HepG2 (cell line): Measurements from ENCODE around the gene PTGDR2. TPM values are rescaled to one million over a fixed set of nuclear protein-coding genes. Genes with fewer than 3 reads are reported as not detected.

Experiments
- ARID3A ChIP-seq: IDR thresholded peaks from 2 replicates; pipeline ENCODE4 v1.6.1; 2012; ENCODE audit warnings: low read depth, low read length, improper control_type of control experiment
- BRCA1 ChIP-seq: sonication (generic); formaldehyde crosslinking; IDR thresholded peaks from 2 replicates; pipeline ENCODE4 v1.4.0; 2020; ENCODE audit warnings: missing genetic modification reagents
- CREB3 ChIP-seq: sonication (generic); formaldehyde crosslinking; IDR thresholded peaks from 2 replicates; pipeline ENCODE4 v1.5.0; 2020; ENCODE audit warnings: missing genetic modification reagents
- DBP ChIP-seq: sonication (generic); formaldehyde crosslinking; IDR thresholded peaks from 2 replicates; pipeline ENCODE4 v1.4.0; 2020; ENCODE audit warnings: missing genetic modification reagents; ENCODE audit errors: not compliant biosample characterization
- EP300 ChIP-seq, 3 experiments: sonication (generic) in 1 of 3; formaldehyde crosslinking in 1 of 3; IDR thresholded peaks; 2 replicates each; pipeline versions ENCODE4 v1.5.1 to v1.6.1; 2011 to 2020; ENCODE audit warnings: low read depth in 2 of 3, low read length in 2 of 3, borderline replicate concordance in 1 of 3, improper control_type of control experiment in 1 of 3, mild to moderate bottlenecking in 1 of 3, missing genetic modification reagents in 1 of 3, moderate library complexity in 1 of 3
- FOXK1 ChIP-seq: sonication (generic); formaldehyde crosslinking; IDR thresholded peaks from 2 replicates; pipeline ENCODE4 v1.4.0; 2020; ENCODE audit warnings: low read depth, missing genetic modification reagents, borderline replicate concordance
- IRF1 ChIP-seq: sonication (generic); formaldehyde crosslinking; IDR thresholded peaks from 2 replicates; pipeline ENCODE4 v1.4.0; 2020; ENCODE audit warnings: low read depth, mild to moderate bottlenecking, missing genetic modification reagents
- MIER2 ChIP-seq: IDR thresholded peaks from 2 replicates; pipeline ENCODE4 v1.6.1; 2016; ENCODE audit warnings: missing biosample characterization, missing genetic modification reagents
- PRDM15 ChIP-seq: sonication (generic); formaldehyde crosslinking; IDR thresholded peaks from 2 replicates; pipeline ENCODE4 v1.4.0; 2020; ENCODE audit warnings: missing genetic modification reagents
- RBM22 ChIP-seq: fragments of 200-400 bp; formaldehyde crosslinking; optimal IDR thresholded peaks from 2 replicates; pipeline ENCODE3; 2017; ENCODE audit warnings: mild to moderate bottlenecking, low read length, moderate library complexity
- SOX5 ChIP-seq: IDR thresholded peaks from 2 replicates; pipeline ENCODE4 v1.6.1; 2016; ENCODE audit warnings: borderline replicate concordance
- ZBTB37 ChIP-seq: sonication (generic); formaldehyde crosslinking; IDR thresholded peaks from 2 replicates; pipeline ENCODE4 v1.4.0; 2020; ENCODE audit warnings: mild to moderate bottlenecking, missing genetic modification reagents
- ZNF225 ChIP-seq: sonication (generic); formaldehyde crosslinking; IDR thresholded peaks from 2 replicates; pipeline ENCODE4 v1.4.0; 2020; ENCODE audit warnings: mild to moderate bottlenecking, missing genetic modification reagents
- ZNF331 ChIP-seq: sonication (generic); formaldehyde crosslinking; IDR thresholded peaks from 2 replicates; pipeline ENCODE4 v1.4.0; 2020; ENCODE audit warnings: missing genetic modification reagents
- ZNF749 ChIP-seq: sonication (generic); formaldehyde crosslinking; IDR thresholded peaks from 2 replicates; pipeline ENCODE4 v1.8.0; 2022; ENCODE audit warnings: mild to moderate bottlenecking, missing genetic modification reagents, moderate library complexity, borderline replicate concordance
- ZNF878 ChIP-seq: sonication (generic); formaldehyde crosslinking; IDR thresholded peaks from 2 replicates; pipeline ENCODE4 v1.8.1; 2023; ENCODE audit warnings: mild to moderate bottlenecking, missing genetic modification reagents, moderate library complexity
- ZSCAN25 ChIP-seq: sonication (generic); formaldehyde crosslinking; IDR thresholded peaks from 2 replicates; pipeline ENCODE4 v1.8.0; 2022; ENCODE audit warnings: mild to moderate bottlenecking, missing genetic modification reagents
- polyA plus RNA-seq, 8 experiments: library from polyadenylated mRNA; depleted of rRNA in 3 of 8; stranded (reverse) in 7 of 8; unstranded in 1 of 8; fragments of >200 nt; fragmentation: Illumina TruSeq in 4 of 8; extraction: Trizol in 4 of 8; gene quantifications; 2 replicates each; pipeline versions ENCODE4 v1.2.1 to v1.2.3, GENCODE V29; 2011 to 2016; ENCODE audit warnings: low read depth in 4 of 8, missing spikeins in 1 of 8, mixed read lengths in 1 of 8; ENCODE audit not compliant: insufficient read depth in 1 of 8
- total RNA-seq, 5 experiments: library from RNA; depleted of rRNA; stranded (reverse); fragments of >200 nt; fragmentation: Illumina TruSeq; extraction: Trizol; gene quantifications; 2 replicates each; pipeline ENCODE4 v1.2.3, GENCODE V29; 2016; ENCODE audit warnings: low read depth in 1 of 5

PTGDR2 gene
- total and polyA plus RNA-seq, 2 of the 13 experiments (the other 11 are each of a cell fraction or from before 2014, with no cell fraction given): 1.9 to 2.5 TPM

- no peak for TF ChIP-seq ZBTB37 (CRISPR knock-in tag)
- TF ChIP-seq SOX5 (CRISPR knock-in tag): peak; percentile 67; the same call in 1 of the 2 replicates
- TF ChIP-seq ZSCAN25 (CRISPR knock-in tag): peak; percentile 97
- TF ChIP-seq DBP (CRISPR knock-in tag): peak; percentile 21
- TF ChIP-seq ZNF749: peak; percentile 90; the same call in 1 of the 2 replicates
- peak; percentile 48; the same call in 1 of the 2 replicates for TF ChIP-seq ZNF878 (CRISPR knock-in tag)
- peak; percentile 55; the same call in 1 of the 2 replicates for TF ChIP-seq ZNF225
- 0 out of 2 replicates have a peak, but pooled peaks have one; percentile 23 for TF ChIP-seq CREB3 (CRISPR knock-in tag)
- TF ChIP-seq MIER2: no peak
- 0 out of 2 replicates have a peak, but pooled peaks have one; percentile 25 for TF ChIP-seq PRDM15
- TF ChIP-seq ARID3A: no peak
- TF ChIP-seq IRF1 (CRISPR knock-in tag): no peak
- TF ChIP-seq FOXK1 (CRISPR knock-in tag): peak; percentile 98; the same call in 1 of the 2 replicates
- peak; percentile 65; the same call in 1 of the 2 replicates for TF ChIP-seq BRCA1
- no peak for TF ChIP-seq RBM22
- TF ChIP-seq ZNF331: peak; percentile 89
- TF ChIP-seq EP300 (IDR thresholded peaks at IDR 0.05; ENCODE audit: low read depth in 2 of 2, low read length in 2 of 2): peak; percentile 45 to 56; a peak in 2 of 4 replicates
- peak; percentile 35; the same call in 1 of the 2 replicates for TF ChIP-seq EP300 (CRISPR knock-in tag; IDR thresholded peaks at IDR 0.05; ENCODE audit: borderline replicate concordance)
Observed at GRCh38 chr11:60841797-60842667, 13.7 kb downstream of the PTGDR2 start, which contains the start of gene CCDC86 (continued).
